Naive thymus-derived CD4-positive, alpha-beta T cell (primary cell): ENCODE results near the gene DCHS1. TPM values are rescaled to one million over a fixed set of nuclear protein-coding genes. Genes with fewer than 3 reads are reported as not detected.

ENCODE experiments used
- ATAC-seq: fragments of 150-1000 bp; cut with Tn5 transposase; 2 replicates; pipeline ENCODE4 v1.10.0; 2021; ENCODE audit warnings: mild to moderate bottlenecking, moderate library complexity
- CTCF ChIA-PET: fragments of 350-600 bp; sonication (Branson Sonifier 250); formaldehyde crosslinking; loops from one replicate; lab custom pipeline; 2021; ENCODE audit warnings: antibody characterized with exemption; lab: Charles Lee
- POLR2A ChIA-PET: fragments of 350-600 bp; sonication (Branson Sonifier 250); formaldehyde crosslinking; loops from one replicate; lab custom pipeline; 2021; ENCODE audit warnings: antibody characterized with exemption, inconsistent platforms; lab: Charles Lee
- DNase-seq, 9 donors: peaks; one replicate each; pipeline versions ENCODE4 v3.0.0 to v3.0.0-alpha.2; 2020 to 2022; ENCODE audit warnings: mixed read lengths in 1 of 9
- H3K27ac ChIP-seq: one replicate; pipeline ENCODE4 v1.7.0; 2013; ENCODE audit warnings: mild to moderate bottlenecking, low read depth, low read length, moderate library complexity
- H3K27me3 ChIP-seq, 2 donors: one replicate each; pipeline ENCODE4 v1.7.0; 2013; ENCODE audit warnings: low read length in 2 of 2, mild to moderate bottlenecking in 2 of 2, moderate library complexity in 2 of 2; ENCODE audit not compliant: control insufficient read depth in 2 of 2, insufficient read depth in 2 of 2
- H3K36me3 ChIP-seq, 3 experiments: 1 replicate in 2 of 3; 2 replicates in 1 of 3; pipeline ENCODE4 v1.7.0; 2013; ENCODE audit warnings: low read length in 3 of 3, mild to moderate bottlenecking in 3 of 3, moderate library complexity in 1 of 3; ENCODE audit not compliant: insufficient read depth in 3 of 3, control insufficient read depth in 2 of 3
- H3K4me1 ChIP-seq, 2 donors: one replicate each; pipeline ENCODE4 v1.7.0; 2013; ENCODE audit warnings: low read length in 2 of 2, mild to moderate bottlenecking in 2 of 2, moderate library complexity in 1 of 2; ENCODE audit not compliant: control insufficient read depth in 2 of 2, insufficient read depth in 2 of 2
- H3K4me3 ChIP-seq: 2 replicates; pipeline ENCODE4 v1.7.0; 2013; ENCODE audit warnings: mild to moderate bottlenecking, low read length
- H3K9me3 ChIP-seq, 3 experiments: 1 replicate in 2 of 3; 2 replicates in 1 of 3; pipeline ENCODE4 v1.7.0; 2013; ENCODE audit warnings: low read length in 3 of 3; ENCODE audit not compliant: control insufficient read depth in 2 of 3
- H3K27ac Mint-ChIP-seq, 9 donors: one replicate each; pipeline ENCODE4 v1.8.0; 2020 to 2022; ENCODE audit warnings: mixed read lengths in 9 of 9, mild to moderate bottlenecking in 8 of 9, moderate library complexity in 5 of 9, inconsistent platforms in 2 of 9
- H3K27me3 Mint-ChIP-seq, 5 donors: one replicate each; pipeline ENCODE4 v1.8.0; 2021 to 2022; ENCODE audit warnings: mixed read lengths in 5 of 5, mild to moderate bottlenecking in 1 of 5
- H3K36me3 Mint-ChIP-seq, 5 donors: one replicate each; pipeline ENCODE4 v1.8.0; 2020 to 2022; ENCODE audit warnings: mixed read lengths in 5 of 5, mild to moderate bottlenecking in 3 of 5, inconsistent platforms in 1 of 5
- H3K4me1 Mint-ChIP-seq, 7 donors: one replicate each; pipeline ENCODE4 v1.8.0; 2020 to 2022; ENCODE audit warnings: mixed read lengths in 7 of 7, mild to moderate bottlenecking in 3 of 7, inconsistent platforms in 1 of 7
- H3K4me3 Mint-ChIP-seq, 10 donors: one replicate each; pipeline ENCODE4 v1.8.0; 2020 to 2022; ENCODE audit warnings: mild to moderate bottlenecking in 10 of 10, mixed read lengths in 10 of 10, moderate library complexity in 6 of 10, inconsistent platforms in 2 of 10
- H3K9me3 Mint-ChIP-seq, 11 donors: one replicate each; pipeline ENCODE4 v1.8.0; 2020 to 2022; ENCODE audit warnings: mixed read lengths in 11 of 11, mild to moderate bottlenecking in 4 of 11, inconsistent platforms in 1 of 11, moderate library complexity in 1 of 11
- intact Hi-C, 2 donors: fragments of 100-400 bp; cut with micrococcal nuclease; formaldehyde crosslinking; loops; one replicate each; pipeline ENCODE4 v1.15.1; 2023
- polyA plus RNA-seq, 2 donors: library from polyadenylated mRNA; unstranded; fragments of 300-500 nt; fragmentation: Illumina TruSeq; gene quantifications; one replicate each; pipeline ENCODE4 v1.2.3, GENCODE V29; 2021
- total RNA-seq, 6 experiments: library from RNA in 5 of 6; stranded (reverse) in 5 of 6; gene quantifications; 1 replicate in 5 of 6; 2 replicates in 1 of 6; pipeline ENCODE4 v1.2.3 and lab custom pipeline; 2021 to 2026

DCHS1 gene
- total and polyA plus RNA-seq, 7 experiments from 2014 or later: 0.48 to 12.5 (median 9.7) TPM

- Histone ChIP-seq H3K36me3 (peaks cover 0 to 55% (median 0%) of the 10 kb centered on the region in 3 experiments), H3K9me3 (no peaks in the 10 kb centered on the region), H3K4me1 (peaks cover 8% of the 10 kb centered on the region in 2 donors), H3K27me3 (no peaks in the 10 kb centered on the region), H3K27ac (no peak overlapping the region), H3K4me3 (no peak overlapping the region)
- no peak for ATAC-seq
- H3K27ac Mint-ChIP-seq: no peak overlapping the region
- ChIA-PET POLR2A (interaction anchor here (1.2 kb wide), 1 partner anchor 19 kb away, joined by 4 read pairs; the partner anchor contains the start of gene TAF10), CTCF (interaction anchor here (0.8 to 1.2 kb wide), 2 partner anchors 28 to 53 kb away, joined by 3 read pairs; partner anchors contain the start of gene MRPL17)
- H3K9me3 Mint-ChIP-seq: peaks cover 0 to 1% (median 0%) of the 10 kb centered on the region in 11 donors
- no peak for DNase-seq
- peaks cover 11 to 22% (median 19%) of the 10 kb centered on the region in 7 donors for H3K4me1 Mint-ChIP-seq
- intact Hi-C loops: no loop called here
- peaks cover 0 to 31% (median 14%) of the 10 kb centered on the region in 5 donors for H3K36me3 Mint-ChIP-seq
- H3K4me3 Mint-ChIP-seq: no peak overlapping the region
- H3K27me3 Mint-ChIP-seq: no peaks in the 10 kb centered on the region
These were observed 24.8 kb downstream of the DCHS1 start for GRCh38 chr11:6630632-6631291.

GRCh38 chr11:6629892-6630631 is 25.5 kb downstream of the DCHS1 start:
- Histone ChIP-seq H3K36me3 (peaks cover 0 to 62% (median 0%) of the 10 kb centered on the region in 3 experiments), H3K27me3 (no peaks in the 10 kb centered on the region), H3K4me1 (peaks cover 8% of the 10 kb centered on the region in 2 donors), H3K4me3 (no peak overlapping the region), H3K9me3 (no peaks in the 10 kb centered on the region), H3K27ac (no peak overlapping the region)
- Mint-ChIP-seq H3K4me3 (no peak overlapping the region), H3K4me1 (peaks cover 11 to 22% (median 19%) of the 10 kb centered on the region in 7 donors), H3K27me3 (no peaks in the 10 kb centered on the region), H3K36me3 (peaks cover 0 to 38% (median 14%) of the 10 kb centered on the region in 5 donors), H3K27ac (no peak overlapping the region), H3K9me3 (peaks cover 0 to 1% (median 0%) of the 10 kb centered on the region in 11 donors)
- intact Hi-C loops: no loop called here
- DNase-seq: no peak
- ChIA-PET POLR2A (interaction anchor here (3.5 kb wide), 1 partner anchor 18 kb away, joined by 20 read pairs; the partner anchor contains the start of gene TAF10), CTCF (no interaction called here)
- no peak for ATAC-seq

- H3K9me3 ChIP-seq: no peaks in the 10 kb centered on the region
- H3K4me3 Mint-ChIP-seq: no peak overlapping the region
- ChIA-PET POLR2A (interaction anchor here (0.7 to 3.5 kb wide), 2 partner anchors 11 to 17 kb away, joined by 3 to 20 read pairs; partner anchors contain the start of genes TAF10 and TPP1), CTCF (no interaction called here)
- peaks cover 0 to 41% (median 14%) of the 10 kb centered on the region in 5 donors for H3K36me3 Mint-ChIP-seq
- peaks cover 0 to 67% (median 0%) of the 10 kb centered on the region in 3 experiments for H3K36me3 ChIP-seq
- H3K27me3 ChIP-seq: no peaks in the 10 kb centered on the region
- no peak overlapping the region for H3K27ac ChIP-seq
- H3K27me3 Mint-ChIP-seq: no peaks in the 10 kb centered on the region
- peaks cover 0 to 1% (median 0%) of the 10 kb centered on the region in 11 donors for H3K9me3 Mint-ChIP-seq
- ATAC-seq (no peak), DNase-seq (no peak)
- H3K4me3 ChIP-seq: no peak overlapping the region
- peaks cover 8% of the 10 kb centered on the region in 2 donors for H3K4me1 ChIP-seq
- H3K27ac Mint-ChIP-seq: no peak overlapping the region
- intact Hi-C loops: no loop called here
- peaks cover 11 to 23% (median 19%) of the 10 kb centered on the region in 7 donors for H3K4me1 Mint-ChIP-seq
These were observed 26.1 kb downstream of the DCHS1 start for GRCh38 chr11:6629573-6629891.

GRCh38 chr11:6628526-6628925 is 27.1 kb downstream of the DCHS1 start:
- peaks cover 0 to 1% (median 0%) of the 10 kb centered on the region in 11 donors for H3K9me3 Mint-ChIP-seq
- peak overlapping the region in 7 of 9 donors; percentile 4 to 84 (median 78) for H3K27ac Mint-ChIP-seq
- H3K4me3 Mint-ChIP-seq: no peak overlapping the region
- H3K4me1 Mint-ChIP-seq: peaks cover 11 to 29% (median 19%) of the 10 kb centered on the region in 7 donors
- intact Hi-C loops: no loop called here
- no peaks in the 10 kb centered on the region for H3K27me3 Mint-ChIP-seq
- Histone ChIP-seq H3K4me3 (no peak overlapping the region), H3K27ac (peak overlapping the region; percentile 55), H3K4me1 (peaks cover 8% of the 10 kb centered on the region in 2 donors), H3K9me3 (no peaks in the 10 kb centered on the region), H3K27me3 (no peaks in the 10 kb centered on the region), H3K36me3 (peaks cover 0 to 69% (median 0%) of the 10 kb centered on the region in 3 experiments)
- peaks cover 0 to 49% (median 19%) of the 10 kb centered on the region in 5 donors for H3K36me3 Mint-ChIP-seq
- POLR2A ChIA-PET: interaction anchor here (1.9 to 3.5 kb wide), 2 partner anchors 15 to 16 kb away, joined by 6 to 20 read pairs; partner anchors contain the start of gene TAF10
- ATAC-seq (no peak), DNase-seq (no peak)
- CTCF ChIA-PET: interaction anchor here (1.3 kb wide), 1 partner anchor 11 kb away, joined by 4 read pairs; no protein-coding TSS in a partner anchor

- DNase-seq: peak in 5 of 9 donors; percentile 18 to 43 (median 32)
- Histone ChIP-seq H3K27ac (peak overlapping the region; percentile 55), H3K36me3 (peaks cover 0 to 61% (median 0%) of the 10 kb centered on the region in 3 experiments), H3K4me3 (peak overlapping the region; percentile 32), H3K4me1 (peaks cover 8% of the 10 kb centered on the region in 2 donors), H3K27me3 (no peaks in the 10 kb centered on the region), H3K9me3 (no peaks in the 10 kb centered on the region)
- intact Hi-C loops: no loop called here
- Mint-ChIP-seq H3K4me1 (peaks cover 11 to 29% (median 19%) of the 10 kb centered on the region in 7 donors), H3K9me3 (peaks cover 0 to 1% (median 0%) of the 10 kb centered on the region in 11 donors), H3K27me3 (no peaks in the 10 kb centered on the region), H3K27ac (peak overlapping the region; percentile 10 to 89 (median 63)), H3K4me3 (peak overlapping the region; percentile 8 to 75 (median 50)), H3K36me3 (peaks cover 0 to 47% (median 19%) of the 10 kb centered on the region in 5 donors)
- ChIA-PET CTCF (interaction anchor here (0.6 to 1.3 kb wide), 4 partner anchors 10 to 55 kb away, joined by 3 to 4 read pairs (median 3); partner anchors contain the start of genes MRPL17 and TAF10), POLR2A (interaction anchor here (1.9 to 3.5 kb wide), 2 partner anchors 16 kb away, joined by 6 to 20 read pairs; partner anchors contain the start of gene TAF10)
- peak; percentile 76 for ATAC-seq
These were observed 27.8 kb downstream of the DCHS1 start for GRCh38 chr11:6627762-6628241.
